Stimulated activated CD8-positive, alpha-beta memory T cell treated with anti-CD3 and anti-CD28 coated beads, Interleukin-12 subunit alpha, Interleukin-12 subunit beta, amount 100 ng/mL, for 24 hours (primary cell): Measurements from ENCODE around the gene SLC2A10.

Experiments used
- DNase-seq: peaks from one replicate; pipeline ENCODE4 v3.0.0-alpha.2; 2020; ENCODE audit errors: extremely low read depth

SLC2A10 gene

DNA sequence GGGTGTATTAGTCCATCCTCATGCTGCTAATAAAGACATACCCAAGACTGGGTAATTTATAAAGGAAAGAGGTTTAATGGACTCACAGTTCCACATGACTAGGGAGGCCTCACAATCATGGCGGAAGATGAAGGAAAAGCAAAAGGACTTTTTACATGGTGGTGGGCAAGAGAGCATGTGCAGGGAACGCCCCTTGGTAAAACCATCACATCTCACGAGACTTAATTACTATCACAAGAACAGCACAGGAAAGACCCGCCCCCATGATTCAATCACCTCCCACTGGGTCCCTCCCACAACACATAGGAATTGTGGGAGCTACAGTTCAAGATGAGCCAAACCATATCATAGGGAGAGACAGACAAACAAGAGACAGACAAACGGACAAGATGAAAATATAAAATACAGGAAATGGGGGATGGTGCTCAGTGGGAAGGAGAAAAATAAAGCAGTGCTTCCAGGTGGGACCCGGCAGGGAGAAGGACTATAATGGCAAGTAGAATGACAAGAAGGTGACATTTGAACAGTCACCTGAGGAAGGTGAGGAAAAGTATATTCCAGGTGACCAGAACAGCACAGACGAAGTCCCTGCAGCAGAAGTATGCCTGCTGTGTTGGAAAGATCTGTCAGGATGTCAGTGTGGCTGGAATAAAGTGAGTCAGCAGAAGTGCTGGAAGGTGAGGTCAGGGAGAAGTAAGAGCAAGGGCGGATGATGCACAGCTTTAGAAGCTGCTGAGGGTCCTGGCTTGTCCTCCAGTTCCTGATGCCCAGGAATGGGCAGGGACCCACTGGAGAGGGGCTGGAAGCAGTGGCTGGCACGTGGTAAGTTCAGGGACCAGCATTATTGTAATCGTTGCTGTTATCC, 61.1 kb downstream of the SLC2A10 start:
- DNase-seq: no peak

DNA sequence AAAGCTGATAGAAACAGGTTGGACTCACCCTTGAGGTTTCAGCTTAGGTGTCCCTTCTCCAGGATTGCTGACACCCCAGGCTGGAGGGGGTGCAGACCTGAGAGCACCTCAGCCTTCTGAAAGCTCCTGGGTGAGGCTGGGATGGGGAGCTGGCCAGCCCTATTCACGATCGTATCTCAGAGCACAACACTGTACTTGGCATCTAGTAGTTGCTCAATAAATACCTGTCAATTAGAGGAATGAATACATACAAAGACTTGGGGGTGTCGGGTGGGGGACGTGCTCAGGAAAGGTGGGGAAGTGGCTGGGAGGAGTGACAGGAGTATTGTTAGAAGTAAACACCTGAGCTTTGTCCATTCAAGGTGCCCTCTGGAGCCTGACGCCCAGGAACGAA, 61.7 kb downstream of the SLC2A10 start:
- no peak for DNase-seq

DNA sequence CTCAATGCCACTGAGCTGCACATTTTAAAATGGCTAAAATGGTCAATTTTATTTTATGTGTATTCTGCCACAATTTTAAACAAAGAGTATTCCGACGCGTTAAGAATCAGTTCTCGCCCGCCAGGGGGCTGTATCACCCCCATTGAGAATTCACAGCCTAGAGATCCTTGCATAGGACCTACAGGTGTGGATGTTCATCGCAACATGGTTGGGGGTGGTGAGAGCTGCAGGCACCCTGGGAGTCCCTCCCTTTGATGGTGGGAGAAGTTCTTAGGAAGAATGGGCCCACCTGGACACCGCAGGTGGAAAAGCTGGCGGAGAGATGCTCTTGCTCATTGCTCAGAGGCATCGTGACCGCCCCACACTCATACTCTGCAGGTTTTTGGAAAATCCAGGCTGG, 63.5 kb downstream of the SLC2A10 start:
- DNase-seq: no peak

DNA sequence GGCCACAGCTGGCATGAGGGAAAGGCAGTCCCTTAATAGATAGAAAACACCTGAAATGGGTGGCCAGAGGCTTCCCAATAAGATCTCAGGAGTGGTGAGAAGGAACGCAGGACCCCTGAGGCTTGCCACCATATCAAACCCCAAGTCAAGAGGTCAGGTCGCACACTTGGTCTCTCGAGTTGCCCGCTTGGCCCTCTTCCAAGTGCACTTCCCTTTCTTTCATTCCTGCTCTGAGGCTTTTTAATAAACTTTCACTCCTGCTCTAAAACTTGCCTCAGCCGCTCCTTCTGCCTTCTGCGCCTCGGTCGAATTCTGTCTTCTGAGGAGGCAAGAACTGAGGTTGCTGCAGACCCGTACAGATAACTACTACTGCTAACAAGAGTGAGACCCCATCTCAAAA, 64.2 kb downstream of the SLC2A10 start:
- no peak for DNase-seq

DNA sequence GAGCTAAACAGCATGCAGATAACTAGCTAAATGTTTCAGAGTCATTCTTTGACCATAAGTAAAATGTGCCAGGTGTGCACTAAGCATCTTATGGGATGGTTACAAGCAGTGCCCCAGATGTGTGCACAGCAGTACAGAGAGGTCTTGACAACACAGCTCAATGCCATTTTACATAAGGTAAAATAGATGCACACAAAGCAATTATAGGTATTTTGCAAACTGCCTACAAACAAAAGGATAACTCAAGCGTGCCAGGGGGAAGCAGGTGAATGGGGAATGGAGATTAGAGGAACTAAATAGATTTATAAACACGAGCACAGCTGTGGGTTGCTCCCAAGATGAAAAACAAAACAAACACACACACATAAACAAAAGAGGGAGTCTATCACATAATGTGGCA, 64.8 kb downstream of the SLC2A10 start:
- no peak for DNase-seq

DNA sequence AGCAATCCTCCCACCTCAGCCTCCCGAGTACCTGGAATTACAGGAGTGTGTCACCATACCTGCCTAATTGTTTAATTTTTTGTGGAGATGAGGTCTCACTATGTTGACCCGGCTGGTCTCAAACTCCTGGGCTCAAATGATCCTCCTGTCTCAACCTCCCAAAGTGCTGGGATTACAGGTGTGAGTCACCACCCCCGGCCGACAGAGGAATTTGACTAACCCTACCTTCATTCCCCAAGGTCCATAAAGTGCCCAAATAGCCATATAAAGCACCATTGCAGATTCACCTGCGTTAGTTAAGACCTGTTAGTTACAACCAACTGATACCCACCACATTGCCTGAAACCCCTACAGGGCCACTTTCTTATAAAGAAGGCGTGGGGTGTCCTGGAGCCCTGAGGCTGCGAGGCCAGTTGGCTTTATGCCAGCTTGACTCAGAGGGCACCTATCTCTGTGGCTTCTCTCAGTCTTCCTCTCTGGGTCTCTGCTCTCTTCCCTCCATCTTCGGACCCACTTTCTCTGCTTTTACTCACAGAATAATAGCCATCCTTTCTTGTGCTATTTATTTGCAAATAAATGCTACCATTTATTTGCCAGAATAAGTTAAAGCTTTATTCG, 65.6 kb downstream of the SLC2A10 start:
- no peak for DNase-seq

DNA sequence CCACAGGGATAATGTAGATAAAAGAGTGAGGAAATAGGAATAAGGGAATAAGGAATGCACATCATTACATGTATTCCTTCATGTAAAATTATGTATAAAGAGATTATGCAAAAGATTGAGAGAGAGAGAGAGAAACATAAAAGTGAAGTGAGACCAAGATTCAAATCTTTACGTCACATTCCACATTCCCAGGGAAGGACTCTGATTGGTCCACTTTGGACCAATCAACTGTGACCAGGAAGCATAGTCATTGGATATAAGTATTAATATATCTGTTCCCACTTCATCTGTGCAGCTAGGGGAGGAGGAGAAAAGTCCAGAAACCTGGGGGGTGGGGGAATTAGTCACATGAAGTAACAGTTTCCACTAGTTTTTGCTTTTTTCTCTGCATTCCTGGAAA, 66.4 kb downstream of the SLC2A10 start:
- DNase-seq: no peak

DNA sequence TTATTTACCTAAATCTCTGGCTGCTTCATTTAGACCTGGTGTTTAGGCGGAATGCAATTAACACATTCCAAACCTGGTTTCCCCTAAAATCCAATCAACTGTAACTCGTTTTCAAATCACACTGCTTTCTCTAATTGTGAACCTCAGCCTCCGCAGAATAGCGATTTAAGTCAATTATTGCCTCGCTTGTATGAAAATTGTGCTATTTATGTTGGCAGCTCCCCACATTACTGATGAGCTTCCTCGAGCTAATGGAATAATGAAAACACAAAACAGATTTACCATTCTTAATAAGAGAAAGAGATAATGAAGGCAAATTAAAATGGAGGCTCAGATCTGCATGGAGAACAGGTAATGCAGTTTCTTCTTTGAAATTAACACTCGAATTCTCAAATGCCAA, 67.9 kb downstream of the SLC2A10 start:
- DNase-seq: no peak

DNA sequence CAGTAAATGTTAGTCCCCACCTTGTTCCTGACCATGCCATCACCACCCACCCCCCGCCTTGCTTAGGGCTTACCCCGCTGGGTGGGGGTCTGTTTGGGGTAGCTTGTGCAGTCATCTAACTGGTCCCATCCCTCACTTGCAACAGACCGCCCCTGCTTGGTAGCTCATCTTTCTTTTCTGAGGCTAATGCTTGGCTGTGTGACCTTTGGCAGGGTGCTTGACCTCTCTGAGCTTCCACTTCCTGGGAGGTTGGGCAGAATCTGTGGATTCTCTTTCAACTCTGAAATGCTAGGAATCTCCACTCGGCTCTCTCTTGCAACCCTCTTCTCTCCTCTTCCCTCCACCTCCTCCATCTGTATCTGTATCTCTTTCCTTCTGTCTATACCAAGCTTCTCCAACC, 70.4 kb downstream of the SLC2A10 start:
- no peak for DNase-seq

DNA sequence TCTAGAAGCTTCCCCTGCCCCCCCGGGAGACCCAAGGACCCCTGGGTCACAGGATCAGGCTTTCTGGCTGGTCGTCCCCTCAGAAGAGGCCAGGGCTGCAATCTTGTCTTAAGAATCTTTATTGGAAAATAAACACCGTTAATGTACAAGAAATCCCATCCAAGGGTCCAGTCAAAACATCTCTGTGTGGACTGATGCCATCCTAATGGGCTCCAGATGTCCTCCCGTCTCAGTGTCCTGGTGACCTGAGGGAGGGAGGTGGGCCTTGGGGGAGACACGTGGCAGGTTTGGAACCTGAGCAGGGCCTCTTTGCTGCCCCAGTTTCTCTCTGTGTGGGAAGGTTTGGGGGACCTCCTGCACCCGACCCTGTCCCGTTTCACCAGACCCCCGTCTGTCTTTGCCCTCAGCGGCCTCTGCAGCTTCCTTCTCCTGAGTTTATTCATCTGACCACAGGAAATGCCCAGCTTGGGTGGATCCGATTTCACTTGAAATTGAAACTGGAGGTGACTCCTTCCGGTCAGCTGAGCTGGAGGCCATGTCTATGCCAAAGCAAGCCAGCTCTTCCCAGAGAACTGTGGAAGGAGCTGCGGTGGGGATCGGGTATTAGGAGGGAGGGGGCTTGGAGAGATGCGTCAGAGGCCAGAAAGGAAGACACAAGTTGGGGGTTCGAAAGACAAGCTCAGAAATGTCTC, 75.1 kb downstream of the SLC2A10 start:
- no peak for DNase-seq
